Measurements from ENCODE around the gene SLC9C1.
"Not testable (repeated sequence)": the region's sequence is repeated elsewhere in the genome, so short reads cannot be mapped to it uniquely, and the experiment has no call there.

Gene SLC9C1

DNA sequence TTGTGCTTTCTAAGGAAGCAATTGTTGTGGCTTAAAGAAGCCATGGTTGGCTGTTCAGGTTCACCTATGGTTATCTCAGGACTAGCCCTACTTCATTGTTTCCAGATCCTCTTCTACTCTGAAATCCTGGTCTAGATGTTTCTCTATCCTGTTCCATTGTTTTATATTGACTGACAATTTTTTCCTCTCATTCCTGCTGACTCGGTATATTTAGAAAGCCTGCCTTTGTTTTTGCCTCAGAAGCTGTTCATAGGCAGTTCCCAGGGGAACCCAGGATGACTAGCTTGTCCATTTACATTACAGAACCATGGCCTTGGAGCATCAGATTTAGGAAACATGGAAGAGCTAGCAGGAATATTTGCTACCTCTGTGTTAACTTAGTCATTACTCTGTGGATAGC is 64.0 kb downstream of the SLC9C1 start:
- no peak for DNase-seq (ENCODE audit: low read depth, low spot score)
- H3K4me3 ChIP-seq (ENCODE audit: low read length), result no peak overlapping the region

DNA sequence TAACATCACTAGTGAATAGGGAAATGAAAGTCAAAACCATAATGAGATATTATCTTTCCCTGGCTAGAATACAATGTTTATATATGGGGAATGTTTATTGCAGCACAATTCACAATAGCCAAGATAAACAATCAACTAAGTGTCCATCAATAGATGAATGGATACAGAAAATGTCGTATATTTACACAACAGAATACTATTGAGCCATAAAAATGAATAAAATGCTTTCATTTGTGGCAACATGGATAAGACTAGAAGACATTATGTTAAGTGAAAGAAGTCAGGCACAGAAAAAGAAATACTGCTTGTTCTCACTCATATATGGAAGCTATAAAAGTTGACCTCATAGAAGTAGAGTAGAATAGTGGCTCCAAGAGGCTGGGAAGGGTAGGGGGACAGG is 65.2 kb downstream of the SLC9C1 start:
- H3K4me3 ChIP-seq (ENCODE audit: low read length), result no peak overlapping the region
- DNase-seq (ENCODE audit: low read depth, low spot score), result no peak

DNA sequence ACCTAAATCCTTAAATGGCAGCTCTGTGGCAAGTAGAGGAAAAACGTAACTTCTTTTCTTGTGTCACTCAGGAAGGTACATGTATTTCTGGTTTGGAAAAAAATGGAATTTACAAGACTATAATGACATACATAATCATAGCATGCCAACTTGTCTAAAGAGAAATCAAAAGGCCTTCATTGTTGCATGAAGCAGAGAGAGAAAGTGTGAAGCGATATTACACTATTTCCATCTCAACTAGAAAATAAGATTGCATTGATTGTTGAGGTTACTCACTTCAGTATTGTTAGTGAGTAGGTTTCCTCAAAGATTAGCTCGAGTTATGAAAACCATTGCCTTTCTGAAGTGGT is 93.7 kb downstream of the SLC9C1 start:
- no peak for DNase-seq (ENCODE audit: low read depth, low spot score)
- no peak overlapping the region for H3K4me3 ChIP-seq (ENCODE audit: low read length)

DNA sequence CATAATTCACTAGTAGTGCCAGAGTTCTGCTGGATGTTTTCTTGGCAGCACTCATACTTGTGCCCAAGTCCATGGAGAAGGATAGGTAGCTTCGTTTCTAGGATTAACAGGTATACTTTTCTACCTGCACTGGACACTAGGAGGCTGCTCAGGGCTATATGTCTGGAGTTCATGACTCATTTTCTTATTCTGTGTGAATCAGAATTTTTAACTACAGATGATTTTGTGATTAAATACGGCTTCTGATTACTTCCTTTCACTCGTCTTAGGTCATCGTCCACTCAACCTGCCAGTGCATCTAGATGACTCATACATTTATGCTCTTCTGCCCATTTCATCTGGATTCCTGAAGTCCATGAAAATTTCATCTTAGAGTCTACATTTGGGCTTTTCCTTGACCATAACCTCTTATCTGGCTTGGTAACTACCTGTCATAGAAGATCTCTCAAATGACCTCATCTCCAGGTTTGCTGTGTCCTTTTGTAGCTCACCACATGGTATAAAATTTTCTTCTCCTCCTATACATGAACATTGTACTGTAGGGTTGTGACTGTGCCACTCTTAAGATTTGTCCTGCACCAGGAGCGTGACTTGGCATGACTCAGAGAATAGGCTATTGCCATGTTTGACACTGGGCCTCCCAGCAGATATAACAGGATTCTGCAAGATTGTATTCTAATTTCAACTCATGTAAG is 94.2 kb downstream of the SLC9C1 start:
- DNase-seq (ENCODE audit: low read depth, low spot score), result no peak
- H3K4me3 ChIP-seq (ENCODE audit: low read length), result no peak overlapping the region

DNA sequence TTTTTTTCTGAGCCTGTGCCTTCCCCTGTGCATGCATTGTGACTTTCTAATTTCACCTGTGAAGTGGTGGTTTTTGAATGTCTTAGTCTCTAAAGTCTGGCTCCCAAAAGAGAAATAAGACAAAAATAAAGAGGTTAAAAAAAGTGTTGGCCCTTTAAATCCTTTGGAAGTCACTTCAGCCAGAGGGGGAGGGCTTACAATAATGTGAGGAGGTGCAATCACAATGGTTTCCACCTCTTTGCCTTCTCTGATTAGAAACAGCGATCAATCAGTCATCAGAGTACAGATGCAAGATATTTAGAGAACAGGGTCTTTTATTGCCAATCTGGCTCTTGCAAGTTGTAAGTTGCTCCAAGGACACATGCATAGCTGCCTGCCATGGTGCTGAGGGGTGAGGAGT is 96.9 kb downstream of the SLC9C1 start:
- no peak for DNase-seq (ENCODE audit: low read depth, low spot score)
- no peak overlapping the region for H3K4me3 ChIP-seq (ENCODE audit: low read length)

DNA sequence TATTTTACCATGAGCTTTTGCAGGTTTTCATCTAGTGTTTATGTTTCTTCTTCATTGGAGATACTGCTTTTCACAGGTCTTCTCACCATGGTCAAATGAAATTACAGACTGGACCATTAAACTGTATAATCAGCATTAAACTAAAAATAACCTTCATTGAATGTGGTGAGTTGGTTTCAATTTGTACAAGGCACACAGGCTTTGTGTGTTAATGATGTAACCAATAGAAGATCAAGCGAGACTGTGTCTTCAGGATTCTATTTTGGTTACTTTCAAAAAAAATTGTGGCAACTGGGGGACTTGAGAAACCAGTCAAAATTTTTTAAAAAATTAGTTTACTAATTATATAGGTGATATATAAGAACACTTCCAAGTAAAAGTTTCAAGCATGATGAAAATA is 106.7 kb downstream of the SLC9C1 start:
- no peak for DNase-seq (ENCODE audit: low read depth, low spot score)
- no peak overlapping the region for H3K4me3 ChIP-seq (ENCODE audit: low read length)

DNA sequence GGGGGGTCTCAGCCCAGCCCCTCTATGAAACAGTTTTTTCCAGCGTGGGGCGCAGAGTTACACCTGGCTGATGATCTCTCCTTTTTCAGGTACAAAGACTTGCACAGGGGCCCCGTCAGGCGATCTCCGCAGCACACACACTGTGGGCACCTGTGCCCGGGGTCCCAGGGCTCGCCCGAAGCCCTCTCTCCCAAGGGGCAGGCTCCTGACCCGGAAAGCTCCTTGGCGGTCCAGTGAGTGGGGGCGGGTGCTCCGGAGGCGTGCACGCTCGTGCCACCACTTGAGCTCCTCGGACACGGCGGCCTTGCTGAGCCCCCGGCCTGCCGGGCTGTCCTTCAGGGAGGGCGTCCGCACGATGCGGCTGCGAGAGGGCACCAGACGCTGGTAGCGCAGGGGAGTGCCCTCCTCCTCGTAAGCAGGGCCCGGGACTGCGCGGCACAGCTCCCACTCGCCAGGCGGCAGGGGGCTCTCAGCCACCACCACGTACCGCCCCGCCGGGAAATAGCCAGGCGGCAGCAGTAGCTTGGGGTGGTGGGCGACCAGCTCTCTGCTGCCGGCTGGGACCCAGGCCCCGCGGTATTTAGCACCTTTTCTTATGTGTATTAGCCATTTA is 108.5 kb downstream of the SLC9C1 start:
- DNase-seq (ENCODE audit: low read depth, low spot score); H3K4me3 ChIP-seq (ENCODE audit: low read length): not testable (repeated sequence)

DNA sequence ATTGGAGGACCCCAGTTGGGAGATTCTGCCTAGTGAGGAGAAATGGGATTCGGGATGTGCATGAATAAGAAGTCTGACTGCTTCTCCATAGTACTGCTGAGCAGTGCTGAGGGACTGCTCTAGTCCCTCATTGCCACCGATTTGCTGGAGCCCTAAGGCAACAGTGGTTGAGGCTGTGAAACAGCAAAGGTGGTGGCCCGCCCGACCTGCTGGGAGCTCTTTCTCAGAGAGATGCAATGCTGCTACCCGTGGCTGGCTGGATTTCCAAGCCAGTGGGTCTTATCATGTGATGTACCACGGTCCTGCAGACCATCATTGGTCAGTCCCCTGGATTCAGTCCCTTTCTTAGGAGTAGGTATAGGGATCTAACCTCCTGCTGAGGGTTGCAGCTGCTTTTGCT is 118.4 kb downstream of the SLC9C1 start:
- DNase-seq (ENCODE audit: low read depth, low spot score), result no peak
- H3K4me3 ChIP-seq (ENCODE audit: low read length), result no peak overlapping the region

DNA sequence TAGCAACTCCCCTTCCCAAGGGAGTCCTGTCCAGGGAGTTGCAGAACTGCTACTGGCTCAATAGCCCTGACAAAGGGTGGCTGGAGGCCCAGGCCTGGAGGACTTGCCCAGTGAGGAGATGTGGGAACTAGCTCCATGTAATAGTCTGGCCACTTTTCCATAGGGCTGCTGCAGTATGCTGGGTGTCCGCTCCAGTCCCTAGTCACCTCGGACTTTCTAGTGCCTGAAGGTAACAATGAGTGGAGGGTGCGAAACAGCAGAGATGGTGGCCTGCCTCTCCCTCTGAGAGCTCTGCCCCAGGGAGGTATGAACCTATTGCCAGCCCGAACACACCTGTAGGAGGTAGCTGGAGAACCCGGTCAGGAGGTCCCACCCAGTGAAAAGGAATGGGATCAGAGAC is 119.0 kb downstream of the SLC9C1 start:
- DNase-seq (ENCODE audit: low read depth, low spot score), result no peak
- H3K4me3 ChIP-seq (ENCODE audit: low read length), result no peak overlapping the region

DNA sequence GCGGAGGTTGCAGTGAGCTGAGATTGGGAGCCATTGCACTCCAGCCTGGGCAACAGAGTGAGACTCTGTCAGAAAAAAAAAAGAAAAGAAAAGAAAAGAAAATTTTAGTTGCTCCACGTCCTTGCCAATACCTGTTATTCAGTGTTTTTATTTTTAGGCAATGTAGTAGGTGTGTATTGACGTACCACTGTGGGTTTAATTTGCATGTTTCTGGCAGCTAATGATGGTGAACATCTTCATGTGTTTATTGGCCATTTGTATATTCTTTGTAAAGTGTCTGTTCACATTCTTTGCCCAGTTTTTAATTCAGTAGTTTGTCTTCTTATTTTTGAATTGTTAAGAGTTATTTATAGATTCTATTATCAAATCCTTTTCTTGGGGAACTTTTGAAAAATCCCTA is 122.9 kb downstream of the SLC9C1 start:
- H3K4me3 ChIP-seq (ENCODE audit: low read length), result no peak overlapping the region
- DNase-seq (ENCODE audit: low read depth, low spot score), result no peak

DNA sequence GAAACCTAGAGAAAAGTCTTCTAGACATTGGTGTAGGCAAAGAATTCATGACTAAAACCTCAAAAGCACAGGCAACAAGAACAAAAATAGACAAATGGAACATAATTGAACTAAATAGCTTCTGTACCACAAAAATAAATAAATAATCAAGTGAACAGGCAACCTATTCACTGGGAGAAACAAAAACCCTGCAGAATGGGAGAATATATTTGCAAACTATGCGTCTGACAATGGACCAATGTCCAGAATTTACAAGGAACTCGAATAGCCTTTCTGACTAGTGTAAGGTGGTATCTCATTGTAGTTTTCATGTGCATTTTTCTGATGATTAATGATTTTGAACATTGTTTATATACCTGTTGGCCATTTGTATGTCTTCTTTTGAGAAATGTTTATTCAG is 124.0 kb downstream of the SLC9C1 start:
- H3K4me3 ChIP-seq (ENCODE audit: low read length), result no peak overlapping the region
- DNase-seq (ENCODE audit: low read depth, low spot score), result no peak

DNA sequence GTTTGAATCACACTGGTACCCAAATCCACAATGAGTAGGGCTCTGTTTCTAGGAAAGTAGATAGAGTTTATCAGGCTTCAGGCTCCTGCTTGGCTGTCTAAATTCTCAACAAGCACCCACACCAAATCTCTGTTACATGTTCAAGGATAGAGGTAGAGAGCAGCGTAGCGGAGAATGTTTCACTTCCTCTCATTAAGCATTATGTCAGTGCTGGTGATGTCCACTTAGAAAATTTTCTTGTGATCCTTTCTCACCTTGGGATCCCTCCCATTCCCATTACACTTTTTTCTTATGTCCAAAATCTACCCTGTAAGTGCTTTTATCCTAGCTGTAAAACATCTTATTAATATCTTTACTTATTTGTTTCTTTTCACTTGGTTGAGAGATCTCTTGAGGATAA is 126.3 kb downstream of the SLC9C1 start:
- no peak overlapping the region for H3K4me3 ChIP-seq (ENCODE audit: low read length)
- DNase-seq (ENCODE audit: low read depth, low spot score), result no peak

DNA sequence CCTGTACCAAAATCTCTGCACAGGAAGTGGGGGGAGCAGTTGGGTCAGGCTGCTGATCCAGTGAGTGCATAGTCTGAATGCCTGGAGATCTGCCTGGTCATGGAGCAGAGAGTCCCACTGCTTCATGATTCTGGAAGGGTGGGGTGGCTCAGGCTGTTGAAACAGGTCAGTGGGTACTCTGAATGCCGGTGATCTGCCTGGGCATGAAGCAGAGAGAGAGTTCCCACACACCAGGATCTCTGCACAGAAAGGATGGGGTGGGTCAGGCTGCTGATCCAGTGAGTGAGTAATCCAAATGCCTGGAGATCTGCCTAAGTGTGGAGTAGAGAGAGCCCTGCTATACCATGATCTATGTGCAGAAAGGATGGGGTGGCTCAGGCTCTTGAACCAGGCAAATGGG is 144.9 kb downstream of the SLC9C1 start:
- DNase-seq (ENCODE audit: low read depth, low spot score), result no peak
- H3K4me3 ChIP-seq (ENCODE audit: low read length), result no peak overlapping the region

DNA sequence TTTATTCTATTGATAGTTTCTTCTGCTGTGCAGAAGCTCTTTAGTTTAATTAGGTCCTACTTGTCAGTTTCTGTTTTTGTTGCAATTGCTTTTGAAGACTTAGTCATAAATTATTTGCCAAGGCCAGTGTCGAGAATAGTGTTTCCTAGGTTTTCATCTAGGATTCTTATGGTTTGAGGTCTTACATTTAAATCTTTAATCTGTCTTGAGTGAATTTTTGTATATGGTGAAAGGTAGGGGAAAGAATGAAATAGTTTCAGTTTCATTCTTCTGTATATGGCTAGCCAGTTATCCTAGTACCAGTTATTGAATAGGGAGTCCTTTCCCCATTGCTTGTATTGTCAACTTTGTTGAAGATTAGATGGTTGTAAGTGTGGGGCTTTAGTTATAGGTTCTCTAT is 150.3 kb downstream of the SLC9C1 start:
- no peak for DNase-seq (ENCODE audit: low read depth, low spot score)
- no peak overlapping the region for H3K4me3 ChIP-seq (ENCODE audit: low read length)

DNA sequence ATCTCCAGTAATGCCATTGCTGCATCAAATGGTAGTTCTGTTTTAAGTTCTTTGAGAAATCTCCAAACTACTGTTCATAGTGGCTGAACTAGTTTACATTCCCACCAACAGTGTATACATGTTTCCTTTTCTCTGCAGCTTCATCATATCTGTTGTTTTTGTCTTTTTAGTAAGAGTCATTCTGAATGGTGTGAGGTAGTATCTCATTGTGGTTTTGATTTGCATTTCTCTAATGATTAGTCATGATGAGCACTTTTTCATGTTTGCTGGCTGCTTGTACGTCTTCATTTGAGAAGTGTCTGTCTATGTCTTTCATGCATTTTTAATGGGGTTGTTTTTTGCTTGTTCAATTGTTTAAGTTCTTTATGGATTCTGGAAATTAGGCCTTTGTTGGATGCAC is 150.8 kb downstream of the SLC9C1 start:
- no peak for DNase-seq (ENCODE audit: low read depth, low spot score)
- H3K4me3 ChIP-seq (ENCODE audit: low read length), result no peak overlapping the region

DNA sequence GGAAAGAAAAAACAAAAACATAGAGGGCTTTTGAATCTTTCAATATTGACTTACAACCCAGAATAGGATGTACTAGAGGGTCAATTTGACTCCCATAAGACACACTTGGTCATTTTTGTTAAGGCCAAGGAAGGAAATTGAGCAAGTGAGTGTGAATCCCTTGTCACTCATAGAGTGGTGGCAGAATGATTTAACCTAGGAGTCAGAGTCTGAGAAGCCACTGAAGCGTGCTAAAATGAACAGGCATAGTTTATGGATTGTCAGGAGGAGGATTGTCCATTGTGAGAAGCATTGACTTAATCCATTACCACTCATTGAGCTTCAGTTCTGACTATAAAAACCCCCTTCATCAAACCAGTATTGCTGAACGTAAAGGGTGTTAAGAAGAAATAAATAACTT is 152.7 kb downstream of the SLC9C1 start:
- no peak for DNase-seq (ENCODE audit: low read depth, low spot score)
- no peak overlapping the region for H3K4me3 ChIP-seq (ENCODE audit: low read length)

DNA sequence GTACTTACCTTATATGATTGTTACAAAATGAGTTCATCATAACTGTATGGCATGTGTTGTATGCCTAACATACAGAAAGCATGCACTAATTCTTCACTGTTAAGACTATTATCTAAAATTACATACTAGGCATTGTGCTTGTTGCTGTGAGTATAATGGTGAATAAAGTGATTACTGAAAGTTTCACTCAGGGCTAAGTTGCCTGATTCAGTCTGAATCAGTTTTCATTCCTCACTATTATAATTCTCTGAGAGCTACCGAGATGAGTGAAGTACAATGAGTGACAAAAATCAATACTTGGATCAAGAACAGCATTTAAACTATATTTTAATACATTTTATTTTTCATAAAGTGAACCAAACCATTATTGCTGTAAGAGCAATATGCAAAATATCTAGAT is 153.4 kb downstream of the SLC9C1 start:
- no peak for DNase-seq (ENCODE audit: low read depth, low spot score)

DNA sequence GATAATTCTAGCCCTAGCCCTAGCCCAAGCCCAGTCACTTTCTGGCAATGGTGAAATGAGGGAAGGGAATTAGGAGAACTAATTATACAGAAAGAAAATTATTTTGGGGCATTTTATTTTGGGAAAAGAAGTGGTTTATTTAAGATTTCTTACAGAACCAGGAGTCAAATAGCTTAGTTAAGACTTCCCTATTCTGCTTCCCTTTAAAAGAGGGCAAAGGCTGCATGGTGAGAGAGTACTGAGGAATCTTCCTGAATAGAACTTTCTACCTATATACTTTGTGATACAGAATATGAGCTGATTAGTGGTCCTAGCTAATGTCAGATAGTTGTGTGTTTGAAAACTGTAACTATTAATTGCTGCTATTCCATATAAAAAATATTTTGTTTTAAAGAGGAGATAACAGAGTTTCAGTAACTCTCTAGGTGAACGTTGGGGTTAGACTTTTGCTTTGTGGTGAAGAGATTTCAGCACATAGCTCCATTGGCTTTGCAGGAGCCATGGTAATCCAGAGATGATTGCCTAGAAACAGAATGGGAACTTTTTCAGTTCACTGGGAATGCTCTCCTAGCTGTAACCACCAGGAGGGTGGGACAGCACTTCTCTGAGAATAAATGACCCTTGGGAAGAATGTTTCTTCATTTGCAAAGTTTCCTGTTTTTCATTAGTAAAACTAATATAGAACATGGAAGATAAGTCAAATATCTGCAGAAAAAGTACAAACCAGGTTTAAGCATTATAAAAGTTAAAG is 155.6 kb downstream of the SLC9C1 start:
- no peak for DNase-seq (ENCODE audit: low read depth, low spot score)
- H3K4me3 ChIP-seq (ENCODE audit: low read length), result no peak overlapping the region

More for the DNA sequence above, 153.4 kb downstream of the SLC9C1 start:
- H3K4me3 ChIP-seq (ENCODE audit: low read length), result no peak overlapping the region

DNA sequence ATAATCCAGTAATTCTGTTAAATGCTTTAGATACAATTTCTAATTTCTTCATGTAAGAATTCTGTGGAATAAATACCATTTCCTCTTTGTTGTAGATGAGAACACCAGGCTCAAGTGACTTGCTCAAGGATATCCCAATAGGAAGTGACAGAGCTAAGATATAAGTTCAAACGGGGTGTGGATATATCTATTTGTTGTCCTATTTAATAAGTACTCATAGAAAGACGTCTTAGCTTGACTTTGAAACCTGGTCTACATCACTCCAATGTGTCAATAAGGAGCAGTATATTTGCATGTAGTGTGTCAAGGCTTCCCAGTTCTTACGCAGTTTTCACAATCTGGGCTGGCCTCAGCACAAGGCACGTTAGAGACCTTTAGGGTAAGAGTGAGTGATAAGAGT is 156.2 kb downstream of the SLC9C1 start:
- DNase-seq (ENCODE audit: low read depth, low spot score), result no peak
- H3K4me3 ChIP-seq (ENCODE audit: low read length), result no peak overlapping the region

DNA sequence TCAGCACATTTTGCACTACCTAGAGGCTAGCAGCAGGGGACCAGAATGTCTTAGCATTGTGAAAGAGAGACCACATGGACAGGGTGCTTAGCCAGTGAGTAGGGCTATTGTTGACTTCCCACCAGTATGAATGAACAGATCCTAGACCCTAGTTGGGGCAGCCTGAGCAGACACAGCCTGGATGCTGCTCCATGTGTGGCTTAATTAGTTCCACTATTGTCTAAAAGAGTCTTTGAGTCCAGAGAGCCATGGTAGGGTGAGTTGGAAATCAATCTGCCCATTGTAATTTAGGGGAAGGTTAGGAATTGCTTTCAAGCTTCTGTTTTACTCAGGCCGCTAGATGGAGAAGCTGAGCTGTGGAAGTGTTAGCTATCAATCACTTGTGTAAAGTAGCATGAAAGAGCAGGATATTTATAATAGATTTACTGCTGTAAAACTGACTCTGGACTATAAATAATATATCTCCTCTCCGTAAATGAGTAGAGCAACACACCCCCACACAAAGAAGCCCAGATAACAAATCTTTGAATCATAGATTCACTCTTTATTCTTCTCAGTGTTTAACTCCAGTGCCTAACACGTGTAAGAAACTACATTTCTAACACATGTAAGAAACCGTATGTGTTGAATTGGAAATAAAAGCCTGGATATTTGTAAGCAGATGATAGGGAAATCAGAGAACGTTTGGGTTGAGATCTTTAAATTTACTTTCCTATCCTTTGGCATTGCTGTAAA is 156.9 kb downstream of the SLC9C1 start:
- DNase-seq (ENCODE audit: low read depth, low spot score), result peak; percentile 65
- no peak overlapping the region for H3K4me3 ChIP-seq (ENCODE audit: low read length)
